Stomach (tissue), 4 donors: ENCODE measurements around the gene THAP5.

Experiments used
- EP300 ChIP-seq: sonication (generic); formaldehyde crosslinking; IDR thresholded peaks from one replicate; pipeline ENCODE4 v1.6.1; 2017; ENCODE audit warnings: antibody characterized with exemption
- POLR2A ChIP-seq, 4 donors: fragments of 450-650 bp; IDR thresholded peaks; one replicate each; pipeline ENCODE4 v1.6.1; 2016; ENCODE audit warnings: antibody characterized with exemption in 4 of 4, control low read depth in 2 of 4, mild to moderate bottlenecking in 1 of 4, moderate library complexity in 1 of 4
- POLR2AphosphoS5 ChIP-seq, 3 donors: sonication (generic); formaldehyde crosslinking; IDR thresholded peaks; one replicate each; pipeline ENCODE4 v1.6.1; 2016; ENCODE audit warnings: antibody characterized with exemption in 3 of 3
- TF ChIP-seq, protein P1 (sequence below), 7 experiments: fragments of 450-650 bp in 4 of 7; fragments of 200-600 bp in 3 of 7; sonication (generic) in 3 of 7; IDR thresholded peaks; one replicate each; pipeline ENCODE4 v1.5.1; 2016 to 2019; ENCODE audit warnings: antibody characterized with exemption in 7 of 7, control low read depth in 2 of 7, mild to moderate bottlenecking in 1 of 7

DNA sequence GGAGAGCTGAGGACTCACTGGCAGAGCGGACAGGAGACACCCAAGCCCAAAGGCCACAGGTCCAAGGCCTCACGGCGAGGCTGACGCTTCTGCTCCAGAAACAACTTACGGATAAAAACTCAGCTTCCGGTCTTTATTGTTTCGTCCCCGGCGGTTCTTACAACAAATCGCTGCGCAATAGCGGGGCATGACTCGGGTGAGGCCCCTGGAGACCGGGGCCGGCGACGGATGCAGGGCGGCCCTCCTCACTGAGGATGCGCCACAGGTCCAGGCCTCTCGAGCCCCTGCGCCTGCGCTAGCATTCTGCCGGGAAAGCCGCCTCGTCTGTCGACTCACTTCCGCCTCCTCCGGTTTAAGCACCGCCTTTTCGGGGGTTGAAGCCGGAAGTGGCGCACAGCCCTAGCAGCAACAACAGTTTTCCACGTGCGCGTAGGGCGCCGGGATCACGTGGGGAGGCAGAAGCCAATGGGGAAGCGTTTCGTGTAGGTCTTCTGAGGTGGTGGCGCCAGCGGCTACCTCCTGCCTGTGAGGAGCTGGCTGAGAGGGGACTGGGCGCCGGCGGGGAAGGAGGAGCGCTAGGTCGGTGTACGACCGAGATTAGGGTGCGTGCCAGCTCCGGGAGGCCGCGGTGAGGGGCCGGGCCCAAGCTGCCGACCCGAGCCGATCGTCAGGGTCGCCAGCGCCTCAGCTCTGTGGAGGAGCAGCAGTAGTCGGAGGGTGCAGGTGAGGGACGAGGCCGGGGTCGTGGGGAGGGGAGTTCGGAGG, at the start of gene THAP5, which contains the start of gene DNAJB9:
- TF ChIP-seq, protein P1, sequence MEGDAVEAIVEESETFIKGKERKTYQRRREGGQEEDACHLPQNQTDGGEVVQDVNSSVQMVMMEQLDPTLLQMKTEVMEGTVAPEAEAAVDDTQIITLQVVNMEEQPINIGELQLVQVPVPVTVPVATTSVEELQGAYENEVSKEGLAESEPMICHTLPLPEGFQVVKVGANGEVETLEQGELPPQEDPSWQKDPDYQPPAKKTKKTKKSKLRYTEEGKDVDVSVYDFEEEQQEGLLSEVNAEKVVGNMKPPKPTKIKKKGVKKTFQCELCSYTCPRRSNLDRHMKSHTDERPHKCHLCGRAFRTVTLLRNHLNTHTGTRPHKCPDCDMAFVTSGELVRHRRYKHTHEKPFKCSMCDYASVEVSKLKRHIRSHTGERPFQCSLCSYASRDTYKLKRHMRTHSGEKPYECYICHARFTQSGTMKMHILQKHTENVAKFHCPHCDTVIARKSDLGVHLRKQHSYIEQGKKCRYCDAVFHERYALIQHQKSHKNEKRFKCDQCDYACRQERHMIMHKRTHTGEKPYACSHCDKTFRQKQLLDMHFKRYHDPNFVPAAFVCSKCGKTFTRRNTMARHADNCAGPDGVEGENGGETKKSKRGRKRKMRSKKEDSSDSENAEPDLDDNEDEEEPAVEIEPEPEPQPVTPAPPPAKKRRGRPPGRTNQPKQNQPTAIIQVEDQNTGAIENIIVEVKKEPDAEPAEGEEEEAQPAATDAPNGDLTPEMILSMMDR (IDR thresholded peaks at IDR 0.05): peak in 1 of 7 experiments; percentile 9
- TF ChIP-seq POLR2A (IDR thresholded peaks at IDR 0.05): peak in 2 of 4 donors; percentile 97 to 99
- peak; percentile 22 for TF ChIP-seq EP300
- peak; percentile 97 to 99 (median 97) for TF ChIP-seq POLR2AphosphoS5 (IDR thresholded peaks at IDR 0.05)
